Activated CD4-positive, alpha-beta T cell treated with anti-CD3 and anti-CD28 coated beads, Interleukin-2, amount 50 U/mL, for 24 hours (primary cell): ENCODE measurements around the gene DPT.

ENCODE experiments used
- DNase-seq, 2 donors: peaks; one replicate each; pipeline ENCODE4 v3.0.0-alpha.2; 2020; ENCODE audit warnings: low read depth in 1 of 2, low spot score in 1 of 2

Gene DPT

GRCh38 chr1:168736520-168736919 lies 7.5 kb upstream of the DPT start:
- DNase-seq = no peak

GRCh38 chr1:168735974-168736373 lies 7.0 kb upstream of the DPT start:
- no peak for DNase-seq

- no peak for DNase-seq
These were observed 5.9 kb upstream of the DPT start for GRCh38 chr1:168734946-168735345.

- DNase-seq = no peak
These were observed 5.3 kb upstream of the DPT start for GRCh38 chr1:168734271-168734670.

GRCh38 chr1:168733241-168733640 lies 4.2 kb upstream of the DPT start:
- no peak for DNase-seq

GRCh38 chr1:168732736-168733135 lies 3.7 kb upstream of the DPT start:
- no peak for DNase-seq

- DNase-seq = no peak
These were observed 2.4 kb upstream of the DPT start for GRCh38 chr1:168731244-168731953.

GRCh38 chr1:168729405-168729802 lies 398 bp upstream of the DPT start:
- no peak for DNase-seq

GRCh38 chr1:168726719-168727118 lies 2.3 kb downstream of the DPT start:
- no peak for DNase-seq

- DNase-seq = no peak
These were observed 2.7 kb downstream of the DPT start for GRCh38 chr1:168726281-168726680.

GRCh38 chr1:168725831-168726230 lies 3.2 kb downstream of the DPT start:
- DNase-seq = no peak

GRCh38 chr1:168725060-168725459 lies 3.9 kb downstream of the DPT start:
- DNase-seq = no peak

GRCh38 chr1:168723000-168723399 lies 6.0 kb downstream of the DPT start:
- no peak for DNase-seq

- no peak for DNase-seq
These were observed 8.2 kb downstream of the DPT start for GRCh38 chr1:168720839-168721238.

- DNase-seq = no peak
These were observed 9.5 kb downstream of the DPT start for GRCh38 chr1:168719306-168720111.

- no peak for DNase-seq
These were observed 10.8 kb downstream of the DPT start for GRCh38 chr1:168717906-168718891.

- no peak for DNase-seq
These were observed 15.0 kb downstream of the DPT start for GRCh38 chr1:168714012-168714411.

GRCh38 chr1:168709405-168710363 lies 19.3 kb downstream of the DPT start:
- no peak for DNase-seq

GRCh38 chr1:168708698-168709404 lies 20.2 kb downstream of the DPT start:
- DNase-seq = no peak
